Measurements from ENCODE around the gene AZI2.

Gene AZI2

GRCh38 chr3:28328188-28329151 lies 20.2 kb downstream of the AZI2 start:
- TF ChIP-seq CTCF (IDR thresholded peaks at IDR 0.05): peak; percentile 81
- no peak for TF ChIP-seq ZFX (IDR thresholded peaks at IDR 0.05; ENCODE audit: borderline replicate concordance)
- no peak overlapping the region for H3K27ac ChIP-seq

GRCh38 chr3:28326458-28326926 lies 22.1 kb downstream of the AZI2 start:
- no peak for TF ChIP-seq CTCF (IDR thresholded peaks at IDR 0.05)
- no peak for TF ChIP-seq ZFX (IDR thresholded peaks at IDR 0.05; ENCODE audit: borderline replicate concordance)
- H3K27ac ChIP-seq: no peak overlapping the region

- no peak overlapping the region for H3K27ac ChIP-seq
- TF ChIP-seq ZFX (IDR thresholded peaks at IDR 0.05; ENCODE audit: borderline replicate concordance): no peak
- no peak for TF ChIP-seq CTCF (IDR thresholded peaks at IDR 0.05)
Measured at GRCh38 chr3:28322464-28322863, 26.2 kb downstream of the AZI2 start.

- TF ChIP-seq ZFX (IDR thresholded peaks at IDR 0.05; ENCODE audit: borderline replicate concordance): no peak
- TF ChIP-seq CTCF (IDR thresholded peaks at IDR 0.05): no peak
- H3K27ac ChIP-seq: no peak overlapping the region
Measured at GRCh38 chr3:28320981-28321380, 27.6 kb downstream of the AZI2 start.

- no peak overlapping the region for H3K27ac ChIP-seq
- TF ChIP-seq ZFX (IDR thresholded peaks at IDR 0.05; ENCODE audit: borderline replicate concordance) (no peak), CTCF (IDR thresholded peaks at IDR 0.05) (peak; percentile 91)
Measured at GRCh38 chr3:28317438-28318022, 31.1 kb downstream of the AZI2 start.

- no peak for TF ChIP-seq CTCF (IDR thresholded peaks at IDR 0.05)
- no peak for TF ChIP-seq ZFX (IDR thresholded peaks at IDR 0.05; ENCODE audit: borderline replicate concordance)
- H3K27ac ChIP-seq: no peak overlapping the region
Measured at GRCh38 chr3:28316226-28316625, 32.4 kb downstream of the AZI2 start.

GRCh38 chr3:28315711-28316110 lies 32.9 kb downstream of the AZI2 start:
- no peak overlapping the region for H3K27ac ChIP-seq
- TF ChIP-seq CTCF (IDR thresholded peaks at IDR 0.05) (no peak), ZFX (IDR thresholded peaks at IDR 0.05; ENCODE audit: borderline replicate concordance) (no peak)

Data from 22Rv1 (cell line).